HepG2 (cell line): ENCODE results near the gene RPS6KC1. TPM values are rescaled to one million over a fixed set of nuclear protein-coding genes. Genes with fewer than 3 reads are reported as not detected.
A peak's percentile ranks its signal among the peaks of the same experiment; 100 is the strongest.

Experiments
- ATM ChIP-seq: fragments of 450-650 bp; IDR thresholded peaks from 2 replicates; pipeline ENCODE4 v1.7.1; 2017; ENCODE audit warnings: mild to moderate bottlenecking, borderline replicate concordance
- DPF2 ChIP-seq: sonication (generic); formaldehyde crosslinking; IDR thresholded peaks from 2 replicates; pipeline ENCODE4 v1.4.0; 2020; ENCODE audit warnings: mild to moderate bottlenecking, low read depth, missing genetic modification reagents, borderline replicate concordance
- GABPA ChIP-seq, 2 experiments: IDR thresholded peaks; 2 replicates each; pipeline ENCODE4 v1.6.1; 2011 to 2016; ENCODE audit warnings: low read depth in 2 of 2, low read length in 1 of 2, missing biosample characterization in 1 of 2, missing genetic modification characterization in 1 of 2
- GLI4 ChIP-seq: sonication (generic); formaldehyde crosslinking; IDR thresholded peaks from 2 replicates; pipeline ENCODE4 v1.5.1; 2020; ENCODE audit warnings: missing genetic modification reagents, mild to moderate bottlenecking, moderate library complexity, borderline replicate concordance
- HNF4A ChIP-seq: sonication (generic); formaldehyde crosslinking; IDR thresholded peaks from 2 replicates; pipeline ENCODE4 v1.4.0; 2020; ENCODE audit warnings: missing genetic modification reagents
- MED1 ChIP-seq: sonication (generic); formaldehyde crosslinking; IDR thresholded peaks from 2 replicates; pipeline ENCODE4 v1.4.0; 2020; ENCODE audit warnings: missing genetic modification reagents
- NBN ChIP-seq: fragments of 450-650 bp; conservative IDR thresholded peaks from 2 replicates; pipeline ENCODE4 v1.6.1; 2017
- NKX3-1 ChIP-seq: sonication (generic); formaldehyde crosslinking; IDR thresholded peaks from 2 replicates; pipeline ENCODE4 v1.5.0; 2020; ENCODE audit warnings: missing genetic modification reagents
- POGZ ChIP-seq: sonication (generic); formaldehyde crosslinking; IDR thresholded peaks from 2 replicates; pipeline ENCODE4 v1.4.0; 2020; ENCODE audit warnings: mild to moderate bottlenecking, missing genetic modification reagents
- SCMH1 ChIP-seq: sonication (generic); formaldehyde crosslinking; IDR thresholded peaks from 2 replicates; pipeline ENCODE4 v1.9.0; 2021; ENCODE audit warnings: missing genetic modification reagents, mild to moderate bottlenecking, borderline replicate concordance
- TARDBP ChIP-seq: sonication (generic); formaldehyde crosslinking; IDR thresholded peaks from 2 replicates; pipeline ENCODE4 v1.8.0; 2022; ENCODE audit warnings: mild to moderate bottlenecking, missing genetic modification reagents
- ZNF414 ChIP-seq: sonication (generic); formaldehyde crosslinking; IDR thresholded peaks from 2 replicates; pipeline ENCODE4 v1.5.0; 2020; ENCODE audit warnings: missing genetic modification reagents
- ZNF678 ChIP-seq: sonication (generic); formaldehyde crosslinking; IDR thresholded peaks from 2 replicates; pipeline ENCODE4 v1.4.0; 2020; ENCODE audit warnings: mild to moderate bottlenecking, missing genetic modification reagents
- ZSCAN31 ChIP-seq: sonication (generic); formaldehyde crosslinking; IDR thresholded peaks from 2 replicates; pipeline ENCODE4 v1.5.0; 2020; ENCODE audit warnings: low read depth, mild to moderate bottlenecking, missing genetic modification reagents
- polyA plus RNA-seq, 8 experiments: library from polyadenylated mRNA; depleted of rRNA in 3 of 8; stranded (reverse) in 7 of 8; unstranded in 1 of 8; fragments of >200 nt; fragmentation: Illumina TruSeq in 4 of 8; extraction: Trizol in 4 of 8; gene quantifications; 2 replicates each; pipeline versions ENCODE4 v1.2.1 to v1.2.3, GENCODE V29; 2011 to 2016; ENCODE audit warnings: low read depth in 4 of 8, missing spikeins in 1 of 8, mixed read lengths in 1 of 8; ENCODE audit not compliant: insufficient read depth in 1 of 8
- total RNA-seq, 5 experiments: library from RNA; depleted of rRNA; stranded (reverse); fragments of >200 nt; fragmentation: Illumina TruSeq; extraction: Trizol; gene quantifications; 2 replicates each; pipeline ENCODE4 v1.2.3, GENCODE V29; 2016; ENCODE audit warnings: low read depth in 1 of 5
- TF ChIP-seq, protein P1 (sequence below): sonication (generic); formaldehyde crosslinking; conservative IDR thresholded peaks from 2 replicates; pipeline ENCODE4 v1.4.0; 2020; ENCODE audit warnings: mild to moderate bottlenecking, missing genetic modification reagents, moderate library complexity

RPS6KC1 gene
- total and polyA plus RNA-seq, 2 of the 13 experiments (the other 11 are each of a cell fraction or from before 2014, with no cell fraction given) = 11.0 to 25.2 TPM

DNA sequence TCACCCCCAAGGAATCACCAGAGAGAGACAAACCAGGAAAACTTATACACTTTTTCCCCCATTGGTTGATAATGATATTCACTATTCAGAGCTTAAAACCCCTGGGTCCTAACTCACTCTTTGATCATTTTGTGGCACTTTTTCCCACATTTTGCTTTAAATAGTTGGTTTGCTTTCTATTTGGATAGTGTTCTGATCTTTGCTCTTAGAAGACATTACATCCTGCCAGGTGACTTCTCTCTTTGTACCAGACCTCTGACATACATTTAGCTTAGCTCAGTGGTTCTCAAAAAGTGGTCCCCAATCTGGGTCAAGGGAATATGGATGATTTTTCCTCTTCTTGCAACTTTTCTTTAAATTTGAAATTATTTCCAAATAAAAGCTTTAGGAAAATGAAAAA lies 228.4 kb downstream of the RPS6KC1 start (continued):
- TF ChIP-seq NBN (no peak), GLI4 (CRISPR knock-in tag) (no peak), NKX3-1 (CRISPR knock-in tag) (no peak), DPF2 (CRISPR knock-in tag) (no peak), ATM (no peak), ZNF678 (no peak), HNF4A (CRISPR knock-in tag) (peak; percentile 72), MED1 (CRISPR knock-in tag) (peak; percentile 82), ZSCAN31 (CRISPR knock-in tag) (no peak), POGZ (CRISPR knock-in tag) (peak; percentile 68), GABPA (IDR thresholded peaks at IDR 0.05; ENCODE audit: low read depth, low read length) (no peak), GABPA (CRISPR knock-in tag; IDR thresholded peaks at IDR 0.05; ENCODE audit: low read depth) (0 out of 2 replicates have a peak, but pooled peaks have one; percentile 11), TARDBP (CRISPR knock-in tag) (peak; percentile 52; the same call in 1 of the 2 replicates), ZNF414 (no peak), SCMH1 (no peak)
- TF ChIP-seq, protein P1, sequence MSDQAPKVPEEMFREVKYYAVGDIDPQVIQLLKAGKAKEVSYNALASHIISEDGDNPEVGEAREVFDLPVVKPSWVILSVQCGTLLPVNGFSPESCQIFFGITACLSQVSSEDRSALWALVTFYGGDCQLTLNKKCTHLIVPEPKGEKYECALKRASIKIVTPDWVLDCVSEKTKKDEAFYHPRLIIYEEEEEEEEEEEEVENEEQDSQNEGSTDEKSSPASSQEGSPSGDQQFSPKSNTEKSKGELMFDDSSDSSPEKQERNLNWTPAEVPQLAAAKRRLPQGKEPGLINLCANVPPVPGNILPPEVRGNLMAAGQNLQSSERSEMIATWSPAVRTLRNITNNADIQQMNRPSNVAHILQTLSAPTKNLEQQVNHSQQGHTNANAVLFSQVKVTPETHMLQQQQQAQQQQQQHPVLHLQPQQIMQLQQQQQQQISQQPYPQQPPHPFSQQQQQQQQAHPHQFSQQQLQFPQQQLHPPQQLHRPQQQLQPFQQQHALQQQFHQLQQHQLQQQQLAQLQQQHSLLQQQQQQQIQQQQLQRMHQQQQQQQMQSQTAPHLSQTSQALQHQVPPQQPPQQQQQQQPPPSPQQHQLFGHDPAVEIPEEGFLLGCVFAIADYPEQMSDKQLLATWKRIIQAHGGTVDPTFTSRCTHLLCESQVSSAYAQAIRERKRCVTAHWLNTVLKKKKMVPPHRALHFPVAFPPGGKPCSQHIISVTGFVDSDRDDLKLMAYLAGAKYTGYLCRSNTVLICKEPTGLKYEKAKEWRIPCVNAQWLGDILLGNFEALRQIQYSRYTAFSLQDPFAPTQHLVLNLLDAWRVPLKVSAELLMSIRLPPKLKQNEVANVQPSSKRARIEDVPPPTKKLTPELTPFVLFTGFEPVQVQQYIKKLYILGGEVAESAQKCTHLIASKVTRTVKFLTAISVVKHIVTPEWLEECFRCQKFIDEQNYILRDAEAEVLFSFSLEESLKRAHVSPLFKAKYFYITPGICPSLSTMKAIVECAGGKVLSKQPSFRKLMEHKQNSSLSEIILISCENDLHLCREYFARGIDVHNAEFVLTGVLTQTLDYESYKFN = peak; percentile 85
